CD4-positive, alpha-beta T cell treated with Interferon alpha-2 for 1 hour (primary cell): ENCODE measurements around the gene SHISAL1.

Experiments used
- DNase-seq, 2 donors: peaks; one replicate each; pipeline ENCODE4 v3.0.0-alpha.2; 2020 to 2022

The SHISAL1 gene

DNA sequence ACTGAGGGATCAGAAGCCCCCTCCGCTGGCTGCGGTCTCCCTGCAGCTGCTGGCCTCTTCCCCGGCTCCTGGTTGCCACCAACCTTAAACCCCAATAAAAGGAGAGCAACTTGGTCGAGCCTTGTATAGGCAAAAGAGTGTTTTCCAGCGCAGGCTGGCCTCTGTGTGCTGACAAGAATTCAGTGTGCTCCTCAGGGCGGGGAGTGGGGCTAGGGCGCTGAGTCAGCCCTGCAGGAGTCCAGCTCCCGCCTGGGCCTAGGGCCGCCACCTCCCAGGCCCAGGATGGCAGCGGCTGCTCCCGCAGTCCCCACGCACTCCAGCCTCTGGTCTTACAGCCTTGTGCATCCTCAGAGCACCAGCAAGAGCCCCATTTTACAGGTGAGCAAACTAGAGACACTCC lies at the start of gene SHISAL1:
SHISAL1 (minus strand) TSS at position 186 of the 400 bp plus-strand sequence. CDS start 12,006 bp downstream, outside the sequence.
- no peak for DNase-seq

DNA sequence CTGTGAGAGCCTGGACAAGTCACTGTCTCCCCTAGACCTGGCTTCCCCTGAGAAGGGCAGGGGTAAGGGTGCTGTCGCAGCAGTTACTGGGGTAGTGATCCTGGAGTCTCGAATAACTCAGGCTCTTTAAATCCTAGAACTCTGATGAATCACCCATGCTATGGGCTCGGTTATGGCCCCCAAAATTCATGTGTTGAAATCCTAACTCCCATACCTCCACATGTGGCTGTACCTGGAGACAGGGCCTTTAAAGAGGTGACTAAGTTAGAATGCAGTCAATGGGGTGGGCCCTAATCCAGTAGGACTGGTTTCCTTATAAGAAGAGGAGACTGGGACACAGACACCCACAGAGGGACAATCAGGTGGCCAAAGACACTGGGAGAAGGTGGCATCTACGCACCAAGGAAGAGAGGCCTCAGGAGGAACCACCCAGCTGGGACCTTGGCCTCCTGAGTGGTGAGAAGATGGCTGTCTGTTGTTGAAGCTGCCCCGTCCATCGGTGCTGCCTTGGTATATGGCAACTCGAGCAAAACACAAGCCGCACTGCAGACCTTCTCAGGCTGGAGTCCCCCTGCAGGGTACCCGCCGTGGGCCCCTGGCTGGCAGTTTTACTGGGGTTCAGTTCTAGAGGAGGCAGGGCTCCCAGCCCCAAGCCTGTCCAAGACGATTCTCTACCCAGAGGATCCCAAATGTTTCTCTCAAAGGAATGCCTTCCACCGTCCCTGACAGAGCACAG lies 48.8 kb upstream of the SHISAL1 start:
- DNase-seq = no peak

DNA sequence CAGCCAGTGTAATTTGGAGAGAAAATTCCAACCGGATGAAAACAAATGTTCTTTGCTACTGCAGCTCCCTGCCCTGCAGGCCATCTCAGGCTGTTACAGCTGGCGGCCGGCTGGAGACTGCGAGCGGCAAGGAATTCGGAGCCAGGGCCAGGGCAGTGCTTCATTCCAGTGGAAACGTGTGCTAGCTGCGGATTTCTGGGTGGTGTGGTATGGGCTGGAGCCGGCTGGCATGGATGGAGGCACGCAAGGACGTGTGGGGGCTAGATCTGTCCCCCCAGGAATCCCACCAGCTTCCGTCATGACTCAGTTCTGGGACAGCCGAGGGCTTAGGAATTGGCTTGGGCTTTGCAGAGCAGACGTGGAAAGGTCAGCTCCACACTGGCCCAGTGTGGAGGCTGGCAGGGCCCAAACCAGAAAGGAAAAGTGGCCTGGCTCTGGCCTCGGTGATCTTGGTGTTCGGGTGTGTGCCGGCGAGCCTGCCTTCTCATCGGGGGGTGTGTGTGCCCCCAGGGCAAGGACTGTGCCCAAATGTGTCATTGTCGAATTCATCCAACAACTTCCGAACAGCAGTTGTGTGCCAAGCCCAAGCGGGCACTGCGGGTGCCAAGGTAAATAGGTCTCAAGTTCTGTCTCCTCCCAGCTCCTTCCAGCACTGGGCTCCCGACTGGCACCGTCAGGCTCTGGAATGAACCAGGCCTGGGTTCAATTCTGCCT lies 48.1 kb upstream of the SHISAL1 start:
- DNase-seq = no peak

DNA sequence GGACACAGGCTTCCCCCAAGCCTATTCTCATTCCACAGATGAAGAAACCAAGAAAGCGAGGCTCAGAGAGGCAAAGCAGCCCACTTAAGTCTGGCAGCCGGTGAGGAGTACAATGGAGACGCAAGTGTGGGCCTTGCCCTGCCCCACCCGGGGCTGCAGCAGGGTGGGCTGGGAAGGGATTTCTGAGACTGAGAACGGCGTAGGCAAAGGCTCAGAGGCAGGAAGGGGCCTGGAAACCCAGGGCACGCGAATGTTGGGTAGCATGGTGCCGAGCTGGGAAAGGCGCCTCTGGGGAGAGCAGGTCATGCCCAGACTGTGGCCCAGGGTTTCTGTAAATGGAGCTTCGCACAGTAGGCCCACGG lies 47.5 kb upstream of the SHISAL1 start:
- DNase-seq = no peak

DNA sequence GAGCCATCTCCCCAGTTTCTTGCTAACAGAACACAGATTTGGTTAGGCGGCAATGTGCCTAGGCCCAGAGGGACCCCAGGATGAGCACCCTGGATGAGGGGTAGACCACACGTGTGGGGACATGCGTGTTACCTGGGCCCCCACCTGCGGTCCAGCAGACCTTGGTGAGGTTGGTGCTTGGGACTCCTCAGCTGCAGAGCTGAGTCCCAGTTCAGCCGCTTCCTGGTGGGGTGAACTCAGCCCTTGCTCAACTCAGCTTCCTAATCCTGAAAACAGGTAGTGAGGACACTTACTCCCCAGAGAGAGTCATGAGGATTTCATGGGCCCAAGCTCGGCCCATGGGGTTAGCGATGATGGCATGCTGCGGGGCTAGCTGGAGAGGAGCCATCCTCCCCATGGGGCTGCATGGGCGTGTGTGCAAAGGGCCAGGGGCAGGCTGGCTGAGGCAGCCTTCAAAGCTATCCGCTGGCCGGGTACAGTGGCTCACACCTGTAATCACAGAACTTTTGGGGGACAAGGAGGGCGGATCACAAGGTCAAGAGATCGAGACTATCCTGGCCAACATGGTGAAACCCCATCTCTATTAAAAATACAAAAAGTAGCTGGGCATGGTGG lies 46.9 kb upstream of the SHISAL1 start:
- no peak for DNase-seq

DNA sequence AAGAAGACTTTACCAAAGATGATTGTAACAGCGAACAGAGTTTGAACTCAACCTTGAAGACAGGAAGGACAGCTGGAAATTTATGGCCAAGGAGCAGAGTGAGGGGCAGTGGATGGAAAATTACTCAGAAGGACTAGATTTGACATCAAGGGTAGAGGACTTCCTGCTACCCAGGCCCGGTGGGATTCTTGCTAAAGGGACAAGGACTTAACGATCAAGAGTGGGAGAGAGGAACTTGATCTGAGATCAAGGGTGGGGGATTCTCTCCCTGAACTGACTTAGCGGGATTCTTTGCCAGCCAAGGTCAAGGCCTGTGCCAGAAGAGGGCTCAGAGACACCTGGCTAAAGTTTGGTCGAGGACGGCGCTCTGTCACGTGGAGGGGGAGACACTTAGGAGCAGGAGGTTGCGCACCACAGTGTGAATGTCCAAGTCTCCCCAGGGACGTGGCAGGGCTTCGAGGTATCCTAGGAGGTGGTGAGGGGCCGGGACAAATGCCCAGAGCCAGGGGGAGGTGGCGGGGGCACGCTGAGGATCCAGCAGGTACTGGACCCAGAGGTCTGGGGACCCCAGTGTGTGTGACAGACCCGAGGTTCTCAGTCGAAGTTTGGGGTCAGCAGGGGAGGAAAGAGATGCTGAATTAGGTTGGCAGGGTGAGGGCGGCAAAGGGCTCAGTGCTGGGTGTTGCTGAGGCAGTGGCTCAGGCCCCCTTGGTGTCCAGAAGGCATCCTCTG lies 46.1 kb upstream of the SHISAL1 start:
- no peak for DNase-seq

DNA sequence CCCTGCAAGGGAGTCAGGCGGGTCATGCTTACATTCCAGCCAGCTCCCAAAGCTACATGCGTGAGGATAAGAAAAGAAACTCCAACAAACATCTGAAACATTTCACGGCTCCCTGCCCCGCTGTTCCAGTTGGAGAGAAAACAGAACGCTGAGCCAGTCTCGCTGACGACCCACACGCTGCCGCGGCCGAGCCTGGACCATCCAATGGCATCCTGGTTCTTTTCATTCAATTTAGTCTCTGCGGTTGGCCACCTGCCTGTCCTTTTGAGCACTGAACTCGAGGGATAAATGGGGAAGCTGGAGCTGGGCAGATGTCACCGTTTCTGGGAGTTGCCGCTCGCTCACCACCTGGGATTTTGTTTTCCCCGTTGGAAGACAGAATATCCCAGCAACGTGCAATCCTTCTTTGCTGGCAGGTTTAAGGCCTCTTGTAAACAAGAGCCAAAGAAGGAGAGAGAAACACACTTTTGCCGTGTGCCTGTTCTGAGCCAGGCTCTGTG lies 45.3 kb upstream of the SHISAL1 start:
- DNase-seq = no peak

DNA sequence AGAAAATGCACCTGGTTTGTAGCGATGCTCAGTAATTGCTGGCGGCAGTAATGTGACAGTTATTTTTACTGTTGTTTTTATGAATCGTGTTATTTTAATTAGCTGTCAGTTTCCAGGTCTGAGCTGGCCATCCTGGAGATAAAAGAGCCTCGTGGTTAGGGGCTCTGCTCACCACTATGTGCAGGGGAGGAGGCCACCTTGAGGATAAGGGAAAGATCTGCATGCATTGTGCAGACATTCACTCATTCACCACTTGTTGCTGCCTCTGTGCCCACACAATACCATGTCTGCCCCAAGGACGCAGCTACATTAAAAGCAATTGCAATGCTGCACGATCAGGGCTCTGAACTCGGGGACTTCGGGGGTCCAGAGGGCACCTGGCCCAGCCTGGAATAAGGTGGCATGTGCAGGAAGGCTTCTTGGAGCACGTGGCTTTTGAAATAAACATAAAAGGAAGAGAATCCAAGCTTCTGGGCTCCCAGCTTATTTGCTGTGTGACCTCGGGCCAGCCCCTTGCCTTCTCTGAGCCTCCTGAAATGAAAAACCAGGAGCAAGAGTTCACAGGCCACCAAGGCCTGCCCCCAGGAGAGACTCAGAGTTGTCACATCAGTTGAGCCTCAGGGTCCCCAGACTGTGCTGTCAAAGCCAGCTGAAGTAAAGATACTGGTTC lies 44.7 kb upstream of the SHISAL1 start:
- DNase-seq = no peak

DNA sequence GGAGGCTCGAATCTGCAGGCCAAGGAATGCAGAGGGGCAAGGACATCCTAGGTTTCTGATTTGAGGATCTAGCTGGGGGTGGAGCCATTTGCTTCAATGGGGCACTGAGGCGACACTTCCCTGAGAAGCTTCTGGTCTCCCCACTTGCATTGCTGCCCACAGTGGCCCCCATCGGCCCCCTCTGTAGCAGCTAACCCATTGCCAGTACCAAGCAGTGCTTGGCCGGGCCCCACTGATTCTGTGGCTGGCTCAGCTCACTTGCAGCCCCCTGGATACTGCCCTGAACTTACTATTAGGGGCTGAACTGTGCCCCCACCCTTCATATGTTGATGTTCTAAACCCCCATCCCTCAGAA lies 42.9 kb upstream of the SHISAL1 start:
- DNase-seq = no peak

DNA sequence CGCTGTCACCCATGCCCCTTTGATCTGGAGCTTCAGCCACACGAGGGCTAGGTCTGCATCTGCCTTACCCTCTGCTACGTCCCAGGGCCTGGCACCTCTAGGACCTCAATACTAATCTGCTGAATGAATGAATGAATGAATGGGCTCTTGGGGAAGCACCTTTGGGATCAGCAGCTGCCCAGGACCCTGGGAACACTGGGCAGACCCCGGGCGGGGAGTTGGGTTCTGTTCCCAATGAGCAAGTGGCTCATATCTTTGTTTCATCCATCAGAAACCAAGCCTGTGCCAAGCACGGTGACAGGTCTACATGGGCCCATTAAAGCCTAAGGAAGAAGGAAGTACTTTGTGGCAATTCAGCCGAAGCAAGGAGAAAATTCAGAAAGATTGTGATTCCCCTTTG lies 41.5 kb upstream of the SHISAL1 start:
- DNase-seq = no peak

DNA sequence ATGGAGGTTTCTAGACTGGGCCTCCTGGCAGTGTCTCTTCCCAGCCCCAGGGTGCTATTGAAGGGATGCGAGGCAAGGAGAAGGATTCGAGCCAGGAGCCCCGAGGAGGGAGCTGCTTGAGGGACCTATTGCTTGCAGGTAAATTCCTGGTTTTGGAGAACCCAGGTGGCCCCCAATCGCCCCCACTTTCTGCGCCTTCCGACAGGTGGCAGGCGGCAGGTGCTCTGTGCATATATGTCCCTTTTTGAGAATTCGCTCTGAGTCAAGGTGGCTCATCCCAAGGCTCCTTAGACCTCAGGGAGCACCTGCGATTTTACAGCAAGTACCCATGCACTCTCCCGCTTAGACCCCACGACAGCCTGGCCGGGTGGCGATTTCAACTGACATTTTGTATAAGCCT lies 40.3 kb upstream of the SHISAL1 start:
- no peak for DNase-seq

DNA sequence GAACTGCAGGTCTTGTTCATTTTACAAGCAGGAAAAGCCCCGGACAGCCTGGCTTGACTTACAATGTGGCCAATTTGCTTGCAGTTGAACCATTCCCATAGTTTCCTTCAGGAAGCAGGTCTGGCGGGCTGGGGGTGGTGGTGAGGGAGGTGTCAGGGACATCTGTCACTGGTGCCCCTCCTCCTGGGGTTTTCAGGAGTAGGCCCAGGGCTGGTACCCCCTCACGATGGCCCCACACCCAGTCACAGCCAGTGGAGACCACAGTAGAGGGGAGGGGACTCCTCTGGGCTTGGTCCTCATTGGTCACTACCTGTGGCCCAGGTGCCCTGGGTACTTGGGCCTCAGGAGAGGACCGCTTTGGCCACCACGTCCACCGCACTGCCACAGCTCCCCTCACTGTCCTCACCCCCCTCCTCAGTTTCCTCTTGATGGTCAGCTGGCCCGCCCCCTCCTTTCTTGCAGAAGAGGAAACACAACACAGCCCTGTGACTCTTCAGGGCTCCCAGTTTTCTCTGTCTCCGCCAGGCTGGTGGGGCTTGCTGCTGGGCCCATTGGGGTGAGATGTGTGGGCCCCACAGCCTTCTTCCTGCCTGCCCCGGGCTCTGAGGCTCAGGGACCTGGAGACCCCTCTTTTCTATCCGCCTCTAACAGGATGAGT lies 39.8 kb upstream of the SHISAL1 start:
- no peak for DNase-seq

DNA sequence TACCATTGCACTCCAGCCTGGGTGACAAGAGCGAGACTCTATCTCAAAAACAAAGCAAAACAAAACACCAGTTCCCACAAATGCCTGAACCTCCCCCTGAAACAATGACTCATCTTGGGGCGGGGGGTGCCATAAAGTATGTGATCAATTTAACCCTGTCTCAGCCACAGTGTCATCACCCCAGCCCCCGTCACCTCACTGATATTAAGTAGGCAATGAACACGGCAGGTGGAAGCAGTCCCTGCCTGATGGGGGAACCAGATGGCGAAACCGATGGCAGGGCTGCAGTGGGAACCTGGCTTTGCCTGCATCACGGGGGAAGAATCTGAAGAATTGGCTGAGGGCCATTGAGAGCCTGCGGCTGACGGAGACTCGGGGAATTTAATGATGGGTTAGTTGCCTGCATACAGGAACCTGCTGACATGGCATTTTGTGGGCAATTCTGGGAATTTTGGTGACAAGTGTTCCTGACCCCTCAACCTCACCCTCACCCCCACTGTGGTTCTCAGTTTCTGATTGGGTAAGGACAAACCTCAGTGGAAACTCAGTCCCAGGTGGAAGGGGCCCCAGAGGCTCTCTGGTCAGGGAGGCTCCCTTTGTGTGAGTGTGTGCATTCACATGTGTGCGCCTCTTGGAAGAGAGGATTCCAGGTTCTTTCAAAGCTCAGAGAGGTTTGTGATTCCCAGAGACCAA lies 39.1 kb upstream of the SHISAL1 start:
- peak in 1 of 2 donors; percentile 2 for DNase-seq

DNA sequence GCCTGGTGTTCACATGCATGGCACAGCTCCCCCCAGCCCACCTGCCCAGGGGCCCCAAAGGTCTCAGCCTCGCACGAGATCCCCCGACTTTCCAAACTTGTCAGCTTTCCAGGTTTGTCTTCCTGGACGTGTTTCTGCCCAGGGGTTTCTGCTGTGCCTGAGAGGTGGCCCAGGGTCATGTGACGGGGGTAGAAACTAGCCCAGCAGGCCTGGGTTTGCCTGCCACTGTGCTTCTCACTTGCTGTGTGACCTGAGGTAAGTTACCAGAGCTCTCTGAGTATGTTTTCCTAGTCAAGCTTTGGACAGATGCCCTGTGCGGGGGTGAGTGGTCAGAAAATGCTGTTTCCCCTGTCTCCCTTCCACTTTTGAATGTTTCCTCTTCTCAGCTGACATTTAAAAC lies 38.3 kb upstream of the SHISAL1 start:
- no peak for DNase-seq

DNA sequence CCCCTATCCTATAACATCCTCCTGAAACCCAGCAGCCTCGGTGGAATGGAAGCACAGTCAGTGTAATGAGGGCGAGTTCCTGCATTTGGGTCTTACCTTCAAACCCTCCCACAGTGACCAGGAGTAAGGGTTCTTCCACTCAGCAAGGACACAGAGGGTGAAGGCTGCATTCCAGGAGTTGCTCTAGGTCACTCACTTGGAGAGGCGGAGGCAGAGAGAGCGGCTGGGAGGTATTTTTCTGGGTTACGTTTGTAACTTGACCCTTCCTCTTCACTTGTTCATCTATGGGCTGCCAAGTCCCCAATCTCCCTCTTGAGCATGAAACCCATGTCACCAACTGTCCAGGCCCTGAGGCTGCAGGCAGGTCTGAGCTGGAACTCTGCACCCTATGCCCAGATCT lies 36.8 kb upstream of the SHISAL1 start:
- DNase-seq = no peak

DNA sequence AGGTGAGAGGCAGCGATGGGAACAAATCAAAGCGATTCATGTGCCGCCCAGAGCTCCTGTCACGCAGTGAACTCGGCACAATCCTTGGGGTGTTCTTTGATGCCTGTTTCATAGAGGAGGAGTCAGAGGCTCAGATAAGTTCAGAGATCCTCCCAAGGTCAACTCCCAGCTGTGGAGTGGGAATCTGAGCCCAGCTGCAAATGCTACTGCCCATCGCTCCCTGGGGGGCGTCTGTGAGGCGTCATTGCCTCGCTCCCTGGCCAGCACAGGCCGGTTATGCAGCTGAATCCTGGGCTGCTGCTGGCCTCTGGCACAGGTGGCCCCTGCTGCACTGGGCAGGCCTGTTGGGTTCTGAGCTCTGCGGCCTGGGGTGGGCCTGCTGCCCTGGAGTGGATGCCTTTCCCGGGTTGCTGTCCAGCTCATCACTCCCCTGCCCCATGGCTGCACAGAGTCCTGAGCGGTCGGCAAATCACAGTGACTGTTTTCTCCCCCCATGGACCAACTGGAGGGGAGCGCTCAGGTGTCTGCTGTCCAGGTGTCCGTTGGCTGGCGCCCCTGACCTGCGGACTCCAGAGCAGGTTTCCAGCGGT lies 36.3 kb upstream of the SHISAL1 start:
- no peak for DNase-seq

DNA sequence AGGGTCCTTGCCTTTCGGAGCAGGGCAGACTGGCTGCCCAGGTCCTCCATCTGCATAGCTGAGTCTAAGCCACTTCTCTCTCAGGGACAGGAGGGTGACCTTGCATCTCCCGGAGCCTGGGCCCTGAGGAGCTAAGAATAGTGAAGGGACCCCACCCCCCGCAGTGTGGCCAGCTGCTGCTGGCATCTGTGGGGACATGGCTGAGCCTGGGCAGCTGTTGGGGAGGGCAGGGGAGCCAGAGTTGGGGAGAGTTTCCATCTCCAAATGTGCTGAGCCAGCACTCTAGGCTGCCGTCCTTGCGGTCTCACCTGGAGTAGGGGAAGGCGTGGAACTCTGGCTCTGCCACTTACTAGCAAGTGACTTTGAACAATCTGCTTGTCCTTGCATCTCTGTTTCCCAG lies 34.8 kb upstream of the SHISAL1 start:
- no peak for DNase-seq

DNA sequence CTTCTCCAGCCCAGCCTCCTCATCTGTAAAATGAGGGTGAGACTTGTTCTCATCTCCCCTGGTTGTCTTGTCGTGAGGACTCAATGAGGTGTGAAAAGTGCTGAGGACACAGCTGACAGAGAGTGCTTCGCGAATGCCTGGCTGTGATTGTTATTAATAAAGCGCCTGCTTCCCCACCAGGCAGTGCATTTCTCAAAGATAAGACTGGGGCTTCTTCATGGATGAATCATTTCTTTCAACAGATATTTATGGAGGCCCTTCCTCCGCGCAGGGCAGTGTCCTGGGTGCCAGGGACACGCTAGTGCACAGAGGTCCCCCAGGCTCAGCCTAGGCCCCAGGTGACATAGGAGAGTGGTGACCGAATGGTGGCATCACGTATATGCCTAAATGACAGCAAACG lies 34.3 kb upstream of the SHISAL1 start:
- no peak for DNase-seq

DNA sequence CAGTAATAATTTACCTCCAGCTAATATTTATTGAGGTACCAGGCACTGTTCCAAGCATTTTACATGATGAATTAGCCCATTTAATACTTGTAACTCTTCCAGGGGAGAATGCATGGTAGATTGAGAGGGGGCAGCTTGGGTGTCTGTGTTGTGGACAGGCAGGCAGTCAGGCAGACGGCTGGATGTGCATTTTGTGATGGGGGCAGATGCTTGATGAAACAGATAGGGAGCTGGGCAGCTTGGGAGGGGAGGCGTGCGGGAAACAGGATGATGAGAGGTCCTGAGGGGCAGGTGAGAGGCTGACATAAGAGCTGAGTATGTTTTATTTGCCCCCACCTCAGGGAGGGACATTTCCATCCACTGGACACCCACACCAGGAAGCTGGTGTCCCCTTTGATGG lies 33.1 kb upstream of the SHISAL1 start:
- DNase-seq = no peak

DNA sequence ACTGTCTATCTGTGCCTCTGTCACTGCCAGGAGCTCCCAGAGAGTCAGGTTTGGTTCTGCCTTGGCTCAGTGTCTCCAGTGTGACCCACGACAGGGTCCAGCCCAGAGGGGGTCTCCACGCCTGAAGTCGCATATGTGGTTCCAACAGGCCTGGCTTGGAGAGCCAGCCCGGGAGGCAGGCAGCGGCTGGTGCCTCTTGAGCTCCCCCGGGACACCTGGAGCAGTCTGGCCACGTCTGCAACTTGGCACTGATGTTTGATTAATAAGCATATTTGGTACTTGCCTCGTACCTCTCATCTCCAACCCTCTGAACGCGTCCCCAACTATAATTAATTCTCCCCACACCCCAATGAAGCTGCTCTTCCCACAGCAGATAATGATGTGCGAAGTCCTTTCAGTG lies 31.7 kb upstream of the SHISAL1 start:
- no peak for DNase-seq

DNA sequence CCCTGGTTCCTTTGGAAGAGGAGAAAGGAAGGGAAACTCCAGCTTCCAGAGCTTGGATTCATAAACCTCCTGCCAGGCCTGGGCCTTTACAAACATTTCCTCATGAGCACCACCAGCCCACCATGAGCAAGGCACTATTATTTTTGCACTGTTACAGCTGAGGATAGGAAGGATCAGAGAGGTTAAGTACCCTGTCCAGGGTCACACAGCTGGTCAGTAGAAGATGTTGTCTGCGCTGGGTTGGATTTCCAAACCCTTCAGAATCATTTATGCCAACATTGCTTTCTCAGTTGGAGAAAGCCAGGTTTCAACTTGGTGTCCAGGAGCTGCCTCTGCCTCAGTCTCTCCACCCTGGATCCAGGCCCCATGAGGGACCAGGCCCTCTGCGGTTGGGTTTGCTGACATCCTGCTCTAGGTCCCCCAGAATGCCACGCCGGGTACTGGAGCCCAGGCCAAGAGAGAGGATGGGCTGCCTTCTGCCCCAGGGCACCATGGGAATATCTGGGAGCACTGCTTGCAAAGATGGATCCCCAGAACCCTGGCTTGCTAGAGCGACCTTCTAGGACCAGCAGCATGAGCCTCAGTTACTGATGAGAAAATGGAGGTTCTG lies 29.7 kb upstream of the SHISAL1 start:
- no peak for DNase-seq
